Keratinocyte (primary cell): ENCODE data around the gene CEP68. TPM values are rescaled to one million over a fixed set of nuclear protein-coding genes. Genes with fewer than 3 reads are reported as not detected.
A peak's percentile ranks its signal among the peaks of the same experiment; 100 is the strongest.

Source experiments
- DNase-seq: peaks from one replicate; pipeline ENCODE4 v3.0.0-alpha.2; 2011; ENCODE audit warnings: low read depth, missing footprints, low spot score
- FAIRE-seq: peaks from 2 replicates; lab custom pipeline; 2011; peaks lifted over from hg19 to GRCh38; lab: Jason Lieb, UNC
- H2AFZ ChIP-seq: 2 replicates; pipeline ENCODE4 v1.6.0; 2012; ENCODE audit warnings: low read length, control low read depth, inconsistent platforms; ENCODE audit not compliant: control insufficient read depth
- H3K27ac ChIP-seq: 2 replicates; pipeline ENCODE4 v1.5.1; 2011; ENCODE audit warnings: low read length; ENCODE audit not compliant: control insufficient read depth, insufficient read depth
- H3K27me3 ChIP-seq: 3 replicates; pipeline ENCODE4 v1.6.0; 2011; ENCODE audit warnings: low read length; ENCODE audit not compliant: control insufficient read depth, insufficient read depth; ENCODE audit errors: extremely low read depth
- H3K36me3 ChIP-seq, 2 experiments: 2 replicates in 1 of 2; 3 replicates in 1 of 2; pipeline ENCODE4 v1.5.1; 2011; ENCODE audit warnings: low read length in 2 of 2, mild to moderate bottlenecking in 1 of 2; ENCODE audit not compliant: control insufficient read depth in 2 of 2, insufficient read depth in 2 of 2; ENCODE audit errors: extremely low read depth in 1 of 2
- H3K4me1 ChIP-seq: 3 replicates; pipeline ENCODE4 v1.5.1; 2011; ENCODE audit warnings: low read length; ENCODE audit not compliant: control insufficient read depth, insufficient read depth; ENCODE audit errors: extremely low read depth
- H3K4me2 ChIP-seq: 3 replicates; pipeline ENCODE4 v1.6.0; 2011; ENCODE audit warnings: low read depth, low read length; ENCODE audit not compliant: control insufficient read depth, insufficient read depth; ENCODE audit errors: extremely low read depth
- H3K4me3 ChIP-seq, 3 experiments: fragments of 200-600 bp in 1 of 3; sonication (generic) in 1 of 3; 2 replicates in 2 of 3; 3 replicates in 1 of 3; pipeline ENCODE4 v1.5.1; 2011 to 2016; ENCODE audit warnings: low read length in 3 of 3, mild to moderate bottlenecking in 3 of 3, control low read depth in 2 of 3, inconsistent platforms in 1 of 3, low read depth in 1 of 3, mixed read lengths in 1 of 3, mixed run types in 1 of 3, moderate library complexity in 1 of 3; ENCODE audit not compliant: control insufficient read depth in 2 of 3, insufficient read depth in 2 of 3; ENCODE audit errors: extremely low read depth in 1 of 3
- H3K79me2 ChIP-seq: 2 replicates; pipeline ENCODE4 v1.6.0; 2012; ENCODE audit warnings: low read length; ENCODE audit not compliant: control insufficient read depth, insufficient read depth
- H3K9ac ChIP-seq: 3 replicates; pipeline ENCODE4 v1.6.0; 2011; ENCODE audit warnings: low read length; ENCODE audit not compliant: control insufficient read depth, insufficient read depth; ENCODE audit errors: extremely low read depth
- H3K9me1 ChIP-seq: 3 replicates; pipeline ENCODE4 v1.6.0; 2011; ENCODE audit warnings: low read length; ENCODE audit not compliant: control insufficient read depth, insufficient read depth; ENCODE audit errors: extremely low read depth
- H3K9me3 ChIP-seq: 2 replicates; pipeline ENCODE4 v1.5.1; 2012; ENCODE audit warnings: low read depth, low read length; ENCODE audit not compliant: control insufficient read depth
- H4K20me1 ChIP-seq: 3 replicates; pipeline ENCODE4 v1.6.0; 2011; ENCODE audit warnings: low read length; ENCODE audit not compliant: control insufficient read depth, insufficient read depth; ENCODE audit errors: extremely low read depth
- EZH2 ChIP-seq: IDR thresholded peaks from one replicate; pipeline ENCODE4 v1.6.1; 2012; ENCODE audit warnings: inconsistent platforms, mild to moderate bottlenecking, low read length, moderate library complexity
- dilution Hi-C: fragments of 300-500 bp; cut with MboI; formaldehyde crosslinking; loops from one replicate; pipeline ENCODE4 v1.7.0; 2020; ENCODE audit warnings: low sequenced_read_pairs; ENCODE audit not compliant: extremely low pct_ligation_motif_present
- polyA plus RNA-seq, 5 experiments: library from polyadenylated mRNA; depleted of rRNA in 3 of 5; stranded (reverse) in 3 of 5; stranded (forward) in 1 of 5; unstranded in 1 of 5; fragments of >200 nt; gene quantifications; 1 replicate in 1 of 5; 2 replicates in 3 of 5; 3 replicates in 1 of 5; pipeline versions ENCODE4 v1.2.1 to v1.2.3, GENCODE V29; 2011 to 2012; ENCODE audit warnings: missing spikeins in 2 of 5, low read depth in 1 of 5, low replicate concordance in 1 of 5
- TF ChIP-seq, protein P1 (sequence below), 3 experiments: IDR thresholded peaks in 1 of 3; conservative IDR thresholded peaks in 1 of 3; optimal IDR thresholded peaks in 1 of 3; 2 replicates in 2 of 3; 3 replicates in 1 of 3; pipeline versions ENCODE3 to v1.5.1; 2011; ENCODE audit warnings: low read length in 3 of 3, mild to moderate bottlenecking in 3 of 3, moderate library complexity in 2 of 3, control low read depth in 1 of 3, inconsistent platforms in 1 of 3; ENCODE audit not compliant: insufficient read depth in 2 of 3; ENCODE audit errors: extremely low read depth in 1 of 3

Gene CEP68
- polyA plus RNA-seq, 1 donor (not counting 4 experiments of a cell fraction or from before 2014, with no cell fraction given) = 4.1 TPM

DNA sequence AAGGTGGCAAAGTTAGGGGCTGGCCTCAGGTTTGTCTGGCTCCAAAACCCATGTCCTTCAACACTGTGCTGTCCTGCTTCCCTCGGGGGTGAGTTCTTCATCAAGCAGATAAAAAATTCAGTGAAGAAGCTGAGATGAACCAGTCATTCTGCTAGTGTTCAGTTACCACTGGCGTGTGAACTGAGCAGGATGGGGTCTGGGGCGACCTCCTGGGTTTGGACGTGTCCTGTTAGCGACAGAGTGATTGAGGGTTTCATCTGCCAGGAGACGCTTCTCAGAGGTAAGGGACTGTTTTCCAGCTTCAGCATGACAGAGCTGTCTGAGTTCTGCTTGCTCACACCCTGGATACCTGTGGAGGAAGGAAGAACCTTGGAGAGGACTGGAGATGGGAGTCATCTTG lies 14.6 kb downstream of the CEP68 start:
- FAIRE-seq = no peak
- Histone ChIP-seq H3K9me3 (no peaks in the 10 kb centered on the region), H3K27ac (peak overlapping the region; percentile 57), H3K4me3 (no peak overlapping the region), H4K20me1 (no peaks in the 10 kb centered on the region), H3K79me2 (no peaks in the 10 kb centered on the region), H2AFZ (no peak overlapping the region), H3K4me2 (peak overlapping the region; percentile 38), H3K4me1 (peaks cover 46% of the 10 kb centered on the region), H3K9me1 (peaks cover 2% of the 10 kb centered on the region), H3K9ac (no peak overlapping the region), H3K36me3 (peaks cover 7 to 15% of the 10 kb centered on the region in 2 experiments), H3K27me3 (no peaks in the 10 kb centered on the region)
- dilution Hi-C loops = no loop called here
- DNase-seq = no peak
- no peak for TF ChIP-seq EZH2
- TF ChIP-seq, protein P1, sequence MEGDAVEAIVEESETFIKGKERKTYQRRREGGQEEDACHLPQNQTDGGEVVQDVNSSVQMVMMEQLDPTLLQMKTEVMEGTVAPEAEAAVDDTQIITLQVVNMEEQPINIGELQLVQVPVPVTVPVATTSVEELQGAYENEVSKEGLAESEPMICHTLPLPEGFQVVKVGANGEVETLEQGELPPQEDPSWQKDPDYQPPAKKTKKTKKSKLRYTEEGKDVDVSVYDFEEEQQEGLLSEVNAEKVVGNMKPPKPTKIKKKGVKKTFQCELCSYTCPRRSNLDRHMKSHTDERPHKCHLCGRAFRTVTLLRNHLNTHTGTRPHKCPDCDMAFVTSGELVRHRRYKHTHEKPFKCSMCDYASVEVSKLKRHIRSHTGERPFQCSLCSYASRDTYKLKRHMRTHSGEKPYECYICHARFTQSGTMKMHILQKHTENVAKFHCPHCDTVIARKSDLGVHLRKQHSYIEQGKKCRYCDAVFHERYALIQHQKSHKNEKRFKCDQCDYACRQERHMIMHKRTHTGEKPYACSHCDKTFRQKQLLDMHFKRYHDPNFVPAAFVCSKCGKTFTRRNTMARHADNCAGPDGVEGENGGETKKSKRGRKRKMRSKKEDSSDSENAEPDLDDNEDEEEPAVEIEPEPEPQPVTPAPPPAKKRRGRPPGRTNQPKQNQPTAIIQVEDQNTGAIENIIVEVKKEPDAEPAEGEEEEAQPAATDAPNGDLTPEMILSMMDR (optimal IDR thresholded peaks at IDR 0.05 in 1 of 3, IDR thresholded peaks at IDR 0.05 in 1 of 3, conservative IDR thresholded peaks at IDR 0.05 in 1 of 3; ENCODE audit: extremely low read depth in 1 of 3, insufficient read depth in 2 of 3, low read length in 3 of 3) = no peak

DNA sequence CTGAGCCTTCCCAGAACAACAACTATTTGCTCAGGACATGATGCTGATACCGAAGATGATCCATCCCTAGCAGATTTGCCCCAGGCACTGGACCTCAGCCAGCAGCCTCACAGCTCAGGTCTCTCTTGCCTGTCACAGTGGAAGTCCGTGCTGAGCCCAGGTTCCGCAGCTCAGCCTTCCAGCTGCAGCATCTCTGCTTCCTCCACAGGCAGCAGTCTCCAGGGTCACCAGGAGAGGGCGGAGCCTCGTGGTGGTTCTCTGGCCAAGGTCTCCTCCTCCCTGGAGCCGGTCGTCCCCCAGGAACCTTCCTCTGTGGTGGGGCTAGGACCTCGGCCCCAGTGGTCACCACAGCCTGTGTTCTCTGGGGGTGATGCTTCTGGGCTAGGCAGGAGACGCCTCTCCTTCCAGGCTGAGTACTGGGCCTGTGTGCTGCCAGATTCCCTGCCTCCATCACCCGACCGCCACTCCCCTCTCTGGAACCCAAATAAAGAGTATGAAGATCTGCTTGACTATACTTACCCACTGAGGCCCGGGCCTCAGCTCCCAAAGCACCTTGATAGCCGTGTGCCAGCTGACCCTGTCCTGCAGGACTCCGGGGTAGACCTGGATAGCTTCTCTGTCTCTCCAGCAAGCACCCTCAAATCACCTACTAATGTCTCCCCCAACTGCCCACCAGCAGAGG lies 15.4 kb downstream of the CEP68 start:
- Histone ChIP-seq H3K9me1 (peaks cover 4% of the 10 kb centered on the region), H3K79me2 (no peaks in the 10 kb centered on the region), H3K27ac (no peak overlapping the region), H3K4me3 (no peak overlapping the region), H4K20me1 (peaks cover 5% of the 10 kb centered on the region), H3K4me2 (no peak overlapping the region), H3K9ac (no peak overlapping the region), H2AFZ (no peak overlapping the region), H3K9me3 (no peaks in the 10 kb centered on the region), H3K27me3 (no peaks in the 10 kb centered on the region), H3K4me1 (peaks cover 52% of the 10 kb centered on the region), H3K36me3 (peaks cover 7 to 20% of the 10 kb centered on the region in 2 experiments)
- FAIRE-seq (no peak), DNase-seq (no peak)
- dilution Hi-C loops = no loop called here
- TF ChIP-seq, protein P1 (optimal IDR thresholded peaks at IDR 0.05 in 1 of 3, IDR thresholded peaks at IDR 0.05 in 1 of 3, conservative IDR thresholded peaks at IDR 0.05 in 1 of 3; ENCODE audit: extremely low read depth in 1 of 3, insufficient read depth in 2 of 3, low read length in 3 of 3) = peak; percentile 18 to 40 (median 21)
- TF ChIP-seq EZH2 = no peak
